NCI-H1417 (cell line): ENCODE measurements around the gene MAPK14.

ENCODE experiments used
- DNase-seq, 3 experiments: peaks; one replicate each; lab custom pipeline; 2025; lab: John Stamatoyannopoulos, UW

Gene MAPK14

GRCh38 chr6:36138667-36139066, 111.1 kb downstream of the MAPK14 start:
- no peak for DNase-seq

- DNase-seq, result no peak
Measured at GRCh38 chr6:36139431-36139830, 111.8 kb downstream of the MAPK14 start.

GRCh38 chr6:36139991-36140710, 112.5 kb downstream of the MAPK14 start:
- no peak for DNase-seq

GRCh38 chr6:36141091-36141490, 113.5 kb downstream of the MAPK14 start:
- DNase-seq, result no peak

GRCh38 chr6:36141961-36142360, 114.4 kb downstream of the MAPK14 start:
- no peak for DNase-seq

GRCh38 chr6:36142971-36143838, 115.6 kb downstream of the MAPK14 start:
- DNase-seq, result no peak

GRCh38 chr6:36145495-36145894, 117.9 kb downstream of the MAPK14 start:
- DNase-seq, result no peak

GRCh38 chr6:36147294-36147693, 119.7 kb downstream of the MAPK14 start:
- no peak for DNase-seq

- DNase-seq, result no peak
Measured at GRCh38 chr6:36149476-36149875, 121.9 kb downstream of the MAPK14 start.

GRCh38 chr6:36150283-36150682, 122.7 kb downstream of the MAPK14 start:
- no peak for DNase-seq

GRCh38 chr6:36154286-36154685, 126.7 kb downstream of the MAPK14 start:
- no peak for DNase-seq

- DNase-seq, result no peak
Measured at GRCh38 chr6:36155662-36156061, 128.1 kb downstream of the MAPK14 start.

GRCh38 chr6:36160147-36160760, 132.6 kb downstream of the MAPK14 start:
- DNase-seq, result no peak
